Measurements from ENCODE around the gene PKP2. TPM values are rescaled to one million over a fixed set of nuclear protein-coding genes. Genes with fewer than 3 reads are reported as not detected.
A peak's percentile ranks its signal among the peaks of the same experiment; 100 is the strongest.

Gene PKP2
- total RNA-seq, 2 experiments from 2014 or later = 0.22 to 0.31 TPM

DNA sequence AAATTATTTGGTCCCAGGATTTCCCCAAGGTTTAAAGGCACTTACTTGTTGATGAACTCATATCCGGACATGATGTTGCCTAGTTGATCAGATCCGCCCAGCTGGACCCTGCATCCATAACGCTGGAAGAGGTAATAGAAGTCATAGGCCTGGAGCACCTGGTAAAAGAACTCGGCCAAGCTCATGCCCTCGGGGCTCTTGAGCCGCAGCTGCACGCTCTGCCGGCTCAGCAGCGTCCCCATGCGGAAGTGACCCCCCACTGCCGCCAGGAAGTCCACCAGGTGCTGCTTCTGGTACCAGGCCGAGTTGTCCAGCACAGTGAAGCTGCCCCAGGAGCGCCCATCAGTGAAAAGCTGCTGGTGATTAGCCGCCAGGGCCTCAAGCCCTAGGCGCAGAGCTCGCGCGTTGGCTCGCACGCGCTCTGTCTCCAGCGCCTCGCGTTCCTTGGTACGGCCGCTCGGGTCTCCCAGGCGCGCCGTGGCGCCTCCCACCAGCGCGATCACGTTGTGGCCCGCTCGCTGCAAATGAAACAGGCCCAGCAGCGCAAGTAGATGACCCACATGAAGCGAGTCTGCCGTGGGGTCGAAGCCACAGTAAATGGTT, 141.4 kb downstream of the PKP2 start:
- peak overlapping the region; percentile 91 for H3K4me3 Mint-ChIP-seq
- H3K4me1 Mint-ChIP-seq (ENCODE audit: low read depth) = peaks cover 22% of the 10 kb centered on the region
- H3K36me3 Mint-ChIP-seq (ENCODE audit: low read depth) = peaks cover 52% of the 10 kb centered on the region
- TF ChIP-seq, protein P1, sequence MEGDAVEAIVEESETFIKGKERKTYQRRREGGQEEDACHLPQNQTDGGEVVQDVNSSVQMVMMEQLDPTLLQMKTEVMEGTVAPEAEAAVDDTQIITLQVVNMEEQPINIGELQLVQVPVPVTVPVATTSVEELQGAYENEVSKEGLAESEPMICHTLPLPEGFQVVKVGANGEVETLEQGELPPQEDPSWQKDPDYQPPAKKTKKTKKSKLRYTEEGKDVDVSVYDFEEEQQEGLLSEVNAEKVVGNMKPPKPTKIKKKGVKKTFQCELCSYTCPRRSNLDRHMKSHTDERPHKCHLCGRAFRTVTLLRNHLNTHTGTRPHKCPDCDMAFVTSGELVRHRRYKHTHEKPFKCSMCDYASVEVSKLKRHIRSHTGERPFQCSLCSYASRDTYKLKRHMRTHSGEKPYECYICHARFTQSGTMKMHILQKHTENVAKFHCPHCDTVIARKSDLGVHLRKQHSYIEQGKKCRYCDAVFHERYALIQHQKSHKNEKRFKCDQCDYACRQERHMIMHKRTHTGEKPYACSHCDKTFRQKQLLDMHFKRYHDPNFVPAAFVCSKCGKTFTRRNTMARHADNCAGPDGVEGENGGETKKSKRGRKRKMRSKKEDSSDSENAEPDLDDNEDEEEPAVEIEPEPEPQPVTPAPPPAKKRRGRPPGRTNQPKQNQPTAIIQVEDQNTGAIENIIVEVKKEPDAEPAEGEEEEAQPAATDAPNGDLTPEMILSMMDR (IDR thresholded peaks at IDR 0.05) = peak; percentile 42
- intact Hi-C loops (cut with DNase I, micrococcal nuclease) = loop anchor here (2.0 to 10.0 kb wide), 8 partner anchors 76 to 1990 kb away; partner anchors contain the start of genes DNM1L (in 1 of the 2), ETFBKMT (in 1 of the 2) and SINHCAF (in 1 of the 2)
- no peaks in the 10 kb centered on the region for H3K27me3 Mint-ChIP-seq
- CTCF ChIA-PET = interaction anchor here (0.6 to 2.8 kb wide), 11 partner anchors 10 to 1351 kb away, joined by 3 to 12 read pairs (median 3); partner anchors contain the start of genes ALG10 and DNM1L
- no peaks in the 10 kb centered on the region for H3K9me3 ChIP-seq (ENCODE audit: control insufficient read depth in 1 of 2, insufficient read depth in 1 of 2, low read length in 2 of 2)
- peak overlapping the region; percentile 90 for H3K4me3 ChIP-seq (ENCODE audit: low read length)
- DNase-seq (peak; percentile 27 to 80 (median 58)), ATAC-seq (ENCODE audit: poor library complexity) (peak; percentile 70)
- POLR2A ChIA-PET = interaction anchor here (0.7 to 5.1 kb wide), 14 partner anchors 9 to 1681 kb away, joined by 3 to 71 read pairs (median 6); partner anchors contain the start of genes ALG10, BICD1, DDX11 and DNM1L
- no peaks in the 10 kb centered on the region for H3K27me3 ChIP-seq (ENCODE audit: control insufficient read depth in 1 of 2, insufficient read depth in 2 of 2, low read length in 2 of 2)
- peaks cover 33% of the 10 kb centered on the region for H3K36me3 ChIP-seq (ENCODE audit: insufficient read depth, low read length)
- H3K9me3 Mint-ChIP-seq = no peaks in the 10 kb centered on the region
- peak overlapping the region; percentile 89 for H3K27ac Mint-ChIP-seq
- H3K4me1 ChIP-seq (ENCODE audit: insufficient read depth, low read length) = peaks cover 20% of the 10 kb centered on the region
- peak overlapping the region; percentile 69 to 88 for H3K27ac ChIP-seq (ENCODE audit: low read depth in 1 of 2, low read length in 2 of 2)

- Histone ChIP-seq H3K36me3 (ENCODE audit: insufficient read depth, low read length) (peaks cover 42% of the 10 kb centered on the region), H3K4me3 (ENCODE audit: low read length) (peak overlapping the region; percentile 90), H3K27me3 (ENCODE audit: control insufficient read depth in 1 of 2, insufficient read depth in 2 of 2, low read length in 2 of 2) (no peaks in the 10 kb centered on the region), H3K9me3 (ENCODE audit: control insufficient read depth in 1 of 2, insufficient read depth in 1 of 2, low read length in 2 of 2) (no peaks in the 10 kb centered on the region), H3K27ac (ENCODE audit: low read depth in 1 of 2, low read length in 2 of 2) (peak overlapping the region in 1 of 2 donors; percentile 28), H3K4me1 (ENCODE audit: insufficient read depth, low read length) (peaks cover 20% of the 10 kb centered on the region)
- H3K4me1 Mint-ChIP-seq (ENCODE audit: low read depth) = peaks cover 22% of the 10 kb centered on the region
- ATAC-seq (ENCODE audit: poor library complexity) (no peak), DNase-seq (no peak)
- peak overlapping the region; percentile 89 for H3K27ac Mint-ChIP-seq
- no peaks in the 10 kb centered on the region for H3K27me3 Mint-ChIP-seq
- peaks cover 62% of the 10 kb centered on the region for H3K36me3 Mint-ChIP-seq (ENCODE audit: low read depth)
- intact Hi-C loops (cut with DNase I, micrococcal nuclease) = loop anchor here (2.0 to 10.0 kb wide), 7 partner anchors 75 to 1989 kb away; partner anchors contain the start of genes DNM1L (in 1 of the 2), ETFBKMT (in 1 of the 2) and SINHCAF (in 1 of the 2)
- H3K4me3 Mint-ChIP-seq = peak overlapping the region; percentile 91
- ChIA-PET POLR2A (interaction anchor here (1.6 to 5.1 kb wide), 2 partner anchors 10 to 1268 kb away, joined by 11 to 71 read pairs; partner anchors contain the start of gene ALG10), CTCF (interaction anchor here (1.1 to 2.5 kb wide), 3 partner anchors 75 to 1350 kb away, joined by 3 to 11 read pairs (median 10); partner anchors contain the start of gene DNM1L)
- TF ChIP-seq, protein P1 (IDR thresholded peaks at IDR 0.05) = no peak
- no peaks in the 10 kb centered on the region for H3K9me3 Mint-ChIP-seq
Measured at GRCh38 chr12:32754111-32754510, 142.5 kb downstream of the PKP2 start.

DNA sequence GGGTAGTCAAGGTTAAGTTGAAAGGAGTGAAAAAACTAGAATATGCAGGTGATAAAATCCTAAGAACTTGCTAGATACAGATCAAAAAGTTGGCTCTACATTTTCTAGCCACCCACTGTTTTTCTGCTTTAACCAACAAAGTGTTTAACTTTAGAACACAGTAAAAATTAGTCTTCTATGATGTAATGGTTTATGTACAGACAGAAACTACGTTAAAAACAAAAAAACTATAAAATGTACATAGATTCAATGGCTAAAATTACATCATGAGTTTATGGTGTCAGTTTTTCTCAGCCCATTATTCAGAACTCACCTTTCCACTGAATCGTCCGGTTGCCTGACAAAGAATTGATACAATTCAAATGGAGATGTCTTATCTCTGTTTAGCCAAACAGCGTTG, 143.0 kb downstream of the PKP2 start:
- Mint-ChIP-seq H3K4me3 (peak overlapping the region; percentile 91), H3K4me1 (ENCODE audit: low read depth) (peaks cover 22% of the 10 kb centered on the region), H3K9me3 (no peaks in the 10 kb centered on the region), H3K27me3 (no peaks in the 10 kb centered on the region), H3K36me3 (ENCODE audit: low read depth) (peaks cover 67% of the 10 kb centered on the region), H3K27ac (peak overlapping the region; percentile 89)
- no peak for ATAC-seq (ENCODE audit: poor library complexity)
- no peak overlapping the region for H3K4me3 ChIP-seq (ENCODE audit: low read length)
- TF ChIP-seq, protein P1 (IDR thresholded peaks at IDR 0.05) = no peak
- ChIA-PET CTCF (no interaction called here), POLR2A (interaction anchor here (5.1 kb wide), 1 partner anchor 1268 kb away, joined by 71 read pairs; the partner anchor contains the start of gene ALG10)
- H3K4me1 ChIP-seq (ENCODE audit: insufficient read depth, low read length) = peaks cover 20% of the 10 kb centered on the region
- no peak overlapping the region for H3K27ac ChIP-seq (ENCODE audit: low read depth in 1 of 2, low read length in 2 of 2)
- no peak for DNase-seq
- no peaks in the 10 kb centered on the region for H3K9me3 ChIP-seq (ENCODE audit: control insufficient read depth in 1 of 2, insufficient read depth in 1 of 2, low read length in 2 of 2)
- H3K36me3 ChIP-seq (ENCODE audit: insufficient read depth, low read length) = peaks cover 47% of the 10 kb centered on the region
- intact Hi-C loops (cut with DNase I, micrococcal nuclease) = loop anchor here (2.0 to 10.0 kb wide), 7 partner anchors 75 to 1989 kb away; partner anchors contain the start of genes DNM1L (in 1 of the 2), ETFBKMT (in 1 of the 2) and SINHCAF (in 1 of the 2)
- H3K27me3 ChIP-seq (ENCODE audit: control insufficient read depth in 1 of 2, insufficient read depth in 2 of 2, low read length in 2 of 2) = no peaks in the 10 kb centered on the region

Data from CD4-positive, alpha-beta T cell (primary cell).